H9 (cell line): ENCODE data around the gene EDARADD. TPM values are rescaled to one million over a fixed set of nuclear protein-coding genes. Genes with fewer than 3 reads are reported as not detected.

Experiments used
- DNase-seq: peaks from one replicate; pipeline ENCODE4 v3.0.0-alpha.2; 2017
- H2AFZ ChIP-seq: one replicate; pipeline ENCODE4 v1.6.1; 2013; ENCODE audit warnings: mild to moderate bottlenecking, low read length, control low read depth, moderate library complexity
- H2AK5ac ChIP-seq: 2 replicates; pipeline ENCODE4 v1.6.1; 2013; ENCODE audit warnings: low read length, control low read depth, mixed read lengths; ENCODE audit not compliant: insufficient read length
- H2BK120ac ChIP-seq: one replicate; pipeline ENCODE4 v1.6.1; 2013; ENCODE audit warnings: low read depth, mild to moderate bottlenecking, low read length, control low read depth, inconsistent platforms; ENCODE audit not compliant: poor library complexity, severe bottlenecking
- H2BK12ac ChIP-seq: 2 replicates; pipeline ENCODE4 v1.6.1; 2013; ENCODE audit warnings: low read length, control low read depth, mixed read lengths, low read depth; ENCODE audit not compliant: insufficient read length
- H2BK15ac ChIP-seq: 2 replicates; pipeline ENCODE4 v1.6.1; 2013; ENCODE audit warnings: low read depth, low read length, control low read depth
- H2BK20ac ChIP-seq: one replicate; pipeline ENCODE4 v1.6.1; 2013; ENCODE audit warnings: low read depth, mild to moderate bottlenecking, low read length, control low read depth, inconsistent platforms; ENCODE audit not compliant: poor library complexity, severe bottlenecking
- H2BK5ac ChIP-seq: 2 replicates; pipeline ENCODE4 v1.6.1; 2013; ENCODE audit warnings: low read length, control low read depth, mixed read lengths; ENCODE audit not compliant: insufficient read length
- H3K14ac ChIP-seq: 2 replicates; pipeline ENCODE4 v1.6.1; 2013; ENCODE audit warnings: low read length, control low read depth; ENCODE audit not compliant: insufficient read depth
- H3K18ac ChIP-seq: 2 replicates; pipeline ENCODE4 v1.6.1; 2013; ENCODE audit warnings: low read depth, mild to moderate bottlenecking, mixed read lengths, low read length, control low read depth; ENCODE audit not compliant: insufficient read length
- H3K23ac ChIP-seq: 2 replicates; pipeline ENCODE4 v1.6.1; 2013; ENCODE audit warnings: low read length, control low read depth, mixed read lengths, low read depth; ENCODE audit not compliant: insufficient read length
- H3K23me2 ChIP-seq: 2 replicates; pipeline ENCODE4 v1.6.1; 2013; ENCODE audit warnings: low read depth, mild to moderate bottlenecking, mixed read lengths, low read length, control low read depth; ENCODE audit not compliant: insufficient read length, poor library complexity, severe bottlenecking
- H3K27ac ChIP-seq: 2 replicates; pipeline ENCODE4 v1.5.1; 2013; ENCODE audit warnings: low read length, control low read depth, mixed read lengths, low read depth; ENCODE audit not compliant: insufficient read length
- H3K27me3 ChIP-seq: 2 replicates; pipeline ENCODE4 v1.6.1; 2013; ENCODE audit warnings: low read length, control low read depth, inconsistent platforms; ENCODE audit not compliant: insufficient read depth
- H3K4ac ChIP-seq: 2 replicates; pipeline ENCODE4 v1.6.1; 2013; ENCODE audit warnings: low read depth, mild to moderate bottlenecking, control low read depth, inconsistent platforms, low read length, moderate library complexity
- H3K4me1 ChIP-seq: 2 replicates; pipeline ENCODE4 v1.6.1; 2013; ENCODE audit warnings: low read length, control low read depth, inconsistent platforms; ENCODE audit not compliant: insufficient read depth
- H3K4me2 ChIP-seq: 2 replicates; pipeline ENCODE4 v1.6.1; 2013; ENCODE audit warnings: low read length, control low read depth, mixed read lengths; ENCODE audit not compliant: insufficient read length, insufficient read depth
- H3K56ac ChIP-seq: 2 replicates; pipeline ENCODE4 v1.6.1; 2013; ENCODE audit warnings: low read depth, mild to moderate bottlenecking, mixed read lengths, low read length, control low read depth; ENCODE audit not compliant: insufficient read length
- H3K79me1 ChIP-seq: 2 replicates; pipeline ENCODE4 v1.6.1; 2013; ENCODE audit warnings: low read depth, mild to moderate bottlenecking, moderate library complexity, low read length, control low read depth, inconsistent platforms; ENCODE audit not compliant: insufficient read depth, poor library complexity, severe bottlenecking
- H3K79me2 ChIP-seq: 2 replicates; pipeline ENCODE4 v1.6.1; 2013; ENCODE audit warnings: low read length, control low read depth, inconsistent platforms; ENCODE audit not compliant: insufficient read depth
- H3K9ac ChIP-seq: 2 replicates; pipeline ENCODE4 v1.6.1; 2013; ENCODE audit warnings: low read length, control low read depth, mixed read lengths; ENCODE audit not compliant: insufficient read length; ENCODE audit errors: extremely low read depth
- H3K9me3 ChIP-seq: one replicate; pipeline ENCODE4 v1.6.1; 2013; ENCODE audit warnings: low read depth, low read length, inconsistent platforms; ENCODE audit not compliant: control insufficient read depth
- H3T11ph ChIP-seq: one replicate; pipeline ENCODE4 v1.6.1; 2013; ENCODE audit warnings: mild to moderate bottlenecking, low read length, control low read depth, inconsistent platforms
- H4K20me1 ChIP-seq: one replicate; pipeline ENCODE4 v1.6.1; 2013; ENCODE audit not compliant: control insufficient read depth, insufficient read length, insufficient read depth
- H4K5ac ChIP-seq: 2 replicates; pipeline ENCODE4 v1.6.1; 2013; ENCODE audit warnings: low read depth, mild to moderate bottlenecking, mixed read lengths, low read length, control low read depth; ENCODE audit not compliant: insufficient read length
- H4K8ac ChIP-seq: replicated peaks from 2 replicates; pipeline ENCODE4 v1.6.1; 2013; ENCODE audit warnings: low read length, control low read depth, mixed read lengths, low read depth; ENCODE audit not compliant: insufficient read length
- H4K91ac ChIP-seq: 2 replicates; pipeline ENCODE4 v1.6.1; 2013; ENCODE audit warnings: low read depth, mild to moderate bottlenecking, moderate library complexity, mixed read lengths, low read length, control low read depth; ENCODE audit not compliant: insufficient read length
- H3K27ac Mint-ChIP-seq, 3 experiments: 2 replicates in 2 of 3; 3 replicates in 1 of 3; pipeline ENCODE4 v1.8.0; 2020 to 2021; ENCODE audit warnings: mixed read lengths in 3 of 3, mild to moderate bottlenecking in 1 of 3, moderate library complexity in 1 of 3
- H3K27me3 Mint-ChIP-seq: 2 replicates; pipeline ENCODE4 v1.8.0; 2021; ENCODE audit warnings: low read depth, mild to moderate bottlenecking, moderate library complexity, mixed read lengths
- H3K36me3 Mint-ChIP-seq, 3 experiments: 2 replicates in 2 of 3; 3 replicates in 1 of 3; pipeline ENCODE4 v1.8.0; 2020 to 2021; ENCODE audit warnings: low read depth in 3 of 3, mixed read lengths in 3 of 3; ENCODE audit not compliant: insufficient read depth in 1 of 3
- H3K4me1 Mint-ChIP-seq, 2 experiments: 2 replicates each; pipeline ENCODE4 v1.8.0; 2020; ENCODE audit warnings: mixed read lengths in 2 of 2
- H3K4me3 Mint-ChIP-seq, 2 experiments: 2 replicates in 1 of 2; 3 replicates in 1 of 2; pipeline ENCODE4 v1.8.0; 2020 to 2021; ENCODE audit warnings: mild to moderate bottlenecking in 2 of 2, mixed read lengths in 2 of 2, moderate library complexity in 1 of 2
- H3K9me3 Mint-ChIP-seq, 2 experiments: 2 replicates in 1 of 2; 3 replicates in 1 of 2; pipeline ENCODE4 v1.8.0; 2020; ENCODE audit warnings: mild to moderate bottlenecking in 2 of 2, mixed read lengths in 2 of 2, moderate library complexity in 1 of 2
- CTCF ChIP-seq: fragments of 200-600 bp; sonication (generic); conservative IDR thresholded peaks from 3 replicates; pipeline ENCODE4 v1.8.0; 2021; ENCODE audit warnings: antibody characterized with exemption, mild to moderate bottlenecking
- WGBS: extraction: QIAGEN DNeasy Blood & Tissue Kit; methylation state at CpG from one replicate; pipeline ENCODE4 v1.1.7; 2013; ENCODE audit warnings: missing lambda C conversion rate, low lambda C conversion rate, mixed read lengths; ENCODE audit not compliant: insufficient read length; ENCODE audit errors: extremely low coverage; 5-methylcytosine and 5-hydroxymethylcytosine counted together
- total RNA-seq: library from RNA; stranded (reverse); gene quantifications from 2 replicates; pipeline ENCODE4 v1.2.1, GENCODE V29; 2021

EDARADD gene
- total RNA-seq, 1 experiment from 2014 or later, result 3.8 TPM

- no peak overlapping the region for H2BK15ac ChIP-seq
Observed at GRCh38 chr1:236511735-236512418, 117.8 kb downstream of the EDARADD start.

More at GRCh38 chr1:236511735-236512418, 117.8 kb downstream of the EDARADD start:
- Histone ChIP-seq H2BK20ac (no peak overlapping the region), H4K8ac (no peak overlapping the region), H3K14ac (no peak overlapping the region), H2AK5ac (no peak overlapping the region), H3K4me2 (no peak overlapping the region), H4K20me1 (no peaks in the 10 kb centered on the region), H3K23me2 (no peaks in the 10 kb centered on the region), H2BK5ac (no peak overlapping the region), H3K9ac (no peak overlapping the region), H2BK120ac (no peak overlapping the region), H3K9me3 (no peaks in the 10 kb centered on the region), H2BK12ac (no peak overlapping the region), H3K27ac (no peak overlapping the region), H3K79me1 (no peaks in the 10 kb centered on the region), H3K79me2 (no peaks in the 10 kb centered on the region), H4K91ac (no peak overlapping the region), H3K18ac (no peak overlapping the region), H2AFZ (no peak overlapping the region), H3K27me3 (no peaks in the 10 kb centered on the region), H4K5ac (no peak overlapping the region), H3K4ac (no peak overlapping the region), H3K23ac (no peak overlapping the region), H3K4me1 (no peaks in the 10 kb centered on the region), H3K56ac (no peak overlapping the region), H3T11ph (no peak overlapping the region)
- peaks cover 6 to 7% of the 10 kb centered on the region in 2 experiments for H3K4me1 Mint-ChIP-seq
- no peak for DNase-seq
- H3K36me3 Mint-ChIP-seq, result no peaks in the 10 kb centered on the region
- TF ChIP-seq CTCF, result no peak
- H3K4me3 Mint-ChIP-seq, result no peak overlapping the region
- WGBS, result no CpG with 5 or more reads among the region's 11 CpGs
- H3K27me3 Mint-ChIP-seq, result no peaks in the 10 kb centered on the region
- no peaks in the 10 kb centered on the region for H3K9me3 Mint-ChIP-seq
- H3K27ac Mint-ChIP-seq, result no peak overlapping the region; a peak in 1 of 7 replicates
